NT2/D1 (cell line): ENCODE data around the gene NDC80.

Experiments
- DNase-seq: peaks from one replicate; pipeline ENCODE4 v3.0.0-alpha.2; 2011; ENCODE audit warnings: low read depth, low spot score
- H3K27me3 ChIP-seq: 2 replicates; pipeline ENCODE4 v1.6.0; 2011; ENCODE audit warnings: mild to moderate bottlenecking; ENCODE audit not compliant: insufficient read length, insufficient read depth
- H3K36me3 ChIP-seq: 2 replicates; pipeline ENCODE4 v1.6.1; 2011; ENCODE audit warnings: mild to moderate bottlenecking, low read length, mixed read lengths; ENCODE audit not compliant: insufficient read depth, insufficient read length
- H3K4me1 ChIP-seq: 2 replicates; pipeline ENCODE4 v1.5.1; 2011; ENCODE audit not compliant: insufficient read depth, insufficient read length
- H3K4me3 ChIP-seq: 2 replicates; pipeline ENCODE4 v1.5.1; 2011; ENCODE audit warnings: low read depth; ENCODE audit not compliant: insufficient read length
- H3K9ac ChIP-seq: 2 replicates; pipeline ENCODE4 v1.6.0; 2011; ENCODE audit warnings: low read depth; ENCODE audit not compliant: insufficient read length
- H3K9me3 ChIP-seq: 2 replicates; pipeline ENCODE4 v1.5.1; 2011; ENCODE audit warnings: mild to moderate bottlenecking, low read length; ENCODE audit not compliant: insufficient read depth
- SUZ12 ChIP-seq: IDR thresholded peaks from 2 replicates; pipeline ENCODE4 v1.6.1; 2011; ENCODE audit not compliant: insufficient read length, insufficient read depth; ENCODE audit errors: extremely low read depth
- YY1 ChIP-seq: IDR thresholded peaks from 2 replicates; pipeline ENCODE4 v1.6.1; 2011; ENCODE audit not compliant: insufficient read length, insufficient read depth
- ZNF274 ChIP-seq: IDR thresholded peaks from 2 replicates; pipeline ENCODE4 v1.6.1; 2011; ENCODE audit warnings: mild to moderate bottlenecking, low read depth, low read length

The NDC80 gene

DNA sequence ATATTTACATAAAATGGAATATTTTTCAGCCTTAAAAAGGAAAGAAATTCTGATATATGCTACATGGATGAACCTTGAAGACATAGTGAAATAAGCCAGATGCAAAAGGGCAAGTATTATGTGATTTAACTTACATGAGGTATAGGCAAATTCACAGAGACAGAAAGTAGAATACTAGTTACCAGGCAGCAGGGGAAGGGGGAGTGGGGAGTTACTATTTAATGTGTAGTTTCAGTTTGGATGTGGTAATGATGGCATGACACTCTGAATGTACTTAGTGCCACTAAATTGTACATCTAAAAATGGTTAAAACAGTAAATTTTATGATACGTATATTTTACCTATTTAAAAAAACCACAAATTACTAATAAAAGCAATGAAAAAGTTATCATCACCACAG lies 12.1 kb upstream of the NDC80 start:
- no peak for DNase-seq
- TF ChIP-seq YY1 (no peak), ZNF274 (no peak), SUZ12 (no peak)
- no peaks in the 10 kb centered on the region for H3K27me3 ChIP-seq
- no peak overlapping the region for H3K9ac ChIP-seq
- no peaks in the 10 kb centered on the region for H3K9me3 ChIP-seq
- no peaks in the 10 kb centered on the region for H3K4me1 ChIP-seq
- peaks cover 5% of the 10 kb centered on the region for H3K36me3 ChIP-seq
- no peak overlapping the region for H3K4me3 ChIP-seq

DNA sequence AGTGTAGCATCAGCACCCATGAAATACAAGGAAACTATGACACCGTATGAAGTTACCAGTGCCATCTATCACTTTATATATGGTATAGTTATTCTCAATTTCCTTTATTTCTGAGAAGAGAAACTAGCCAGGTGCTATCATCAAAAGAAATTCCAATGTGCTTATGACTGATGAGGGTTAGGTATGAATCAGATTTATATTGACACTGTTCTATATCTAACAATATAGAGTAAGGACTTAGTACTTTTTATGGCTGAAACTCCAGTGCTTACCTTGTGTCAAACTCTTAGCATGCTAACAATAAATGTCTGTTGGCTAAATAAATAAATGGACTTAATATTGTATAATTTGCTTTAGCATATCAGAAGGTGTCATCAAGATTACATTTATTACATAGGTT lies 7.0 kb upstream of the NDC80 start:
- no peak for TF ChIP-seq YY1
- TF ChIP-seq ZNF274: no peak
- no peak for TF ChIP-seq SUZ12
- peaks cover 19% of the 10 kb centered on the region for H3K36me3 ChIP-seq
- no peaks in the 10 kb centered on the region for H3K9me3 ChIP-seq
- no peak overlapping the region for H3K9ac ChIP-seq
- no peaks in the 10 kb centered on the region for H3K27me3 ChIP-seq
- H3K4me3 ChIP-seq: no peak overlapping the region
- DNase-seq: no peak
- H3K4me1 ChIP-seq: no peaks in the 10 kb centered on the region

DNA sequence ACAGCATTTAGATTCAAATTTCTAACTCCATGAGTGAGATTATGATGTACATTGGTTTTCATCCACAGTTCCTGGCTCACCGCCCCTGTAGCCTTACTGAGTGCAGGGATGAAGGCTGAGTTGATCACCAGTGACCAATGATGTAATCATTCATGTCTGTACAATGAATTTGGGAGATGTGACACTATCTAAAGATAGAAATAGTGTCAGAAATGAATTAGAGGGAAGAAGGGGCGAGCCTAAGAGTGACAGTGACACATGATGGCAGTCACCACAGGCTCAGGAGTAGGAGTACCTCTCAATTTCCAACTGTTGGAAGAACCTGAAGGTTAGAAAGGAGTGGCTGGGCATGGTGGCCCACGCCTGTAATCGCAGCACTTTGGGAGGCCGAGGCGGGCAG lies 3.2 kb upstream of the NDC80 start:
- no peak overlapping the region for H3K4me3 ChIP-seq

DNA sequence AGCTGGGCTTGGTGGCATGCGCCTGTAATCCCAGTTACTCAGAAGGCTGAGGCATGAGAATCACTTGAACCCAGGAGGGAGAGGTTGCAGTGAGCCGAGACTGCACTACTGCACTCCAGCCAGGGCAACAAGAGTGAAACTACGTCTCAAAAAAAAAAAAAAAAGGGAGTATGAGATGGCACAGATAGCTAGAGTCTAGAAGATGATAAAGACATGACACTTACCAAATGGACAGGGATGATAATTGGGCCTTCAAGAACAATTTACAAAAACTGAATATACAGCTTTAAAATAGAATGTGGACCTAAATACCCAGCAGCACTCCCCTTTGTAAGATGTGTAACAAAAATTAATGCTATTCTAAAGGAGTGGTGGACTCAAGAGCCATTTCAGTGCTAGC lies 2.8 kb upstream of the NDC80 start:
- Histone ChIP-seq H3K9ac (no peak overlapping the region), H3K4me3 (no peak overlapping the region), H3K27me3 (no peaks in the 10 kb centered on the region), H3K36me3 (peaks cover 14% of the 10 kb centered on the region), H3K4me1 (peaks cover 4% of the 10 kb centered on the region), H3K9me3 (no peaks in the 10 kb centered on the region)
- DNase-seq: no peak
- TF ChIP-seq YY1 (no peak), SUZ12 (no peak), ZNF274 (no peak)

More for the DNA sequence above, 3.2 kb upstream of the NDC80 start:
- DNase-seq: no peak
- H3K36me3 ChIP-seq: peaks cover 16% of the 10 kb centered on the region
- TF ChIP-seq SUZ12 (no peak), ZNF274 (no peak), YY1 (no peak)
- H3K9me3 ChIP-seq: no peaks in the 10 kb centered on the region
- H3K4me1 ChIP-seq: peaks cover 4% of the 10 kb centered on the region
- H3K27me3 ChIP-seq: no peaks in the 10 kb centered on the region
- no peak overlapping the region for H3K9ac ChIP-seq

DNA sequence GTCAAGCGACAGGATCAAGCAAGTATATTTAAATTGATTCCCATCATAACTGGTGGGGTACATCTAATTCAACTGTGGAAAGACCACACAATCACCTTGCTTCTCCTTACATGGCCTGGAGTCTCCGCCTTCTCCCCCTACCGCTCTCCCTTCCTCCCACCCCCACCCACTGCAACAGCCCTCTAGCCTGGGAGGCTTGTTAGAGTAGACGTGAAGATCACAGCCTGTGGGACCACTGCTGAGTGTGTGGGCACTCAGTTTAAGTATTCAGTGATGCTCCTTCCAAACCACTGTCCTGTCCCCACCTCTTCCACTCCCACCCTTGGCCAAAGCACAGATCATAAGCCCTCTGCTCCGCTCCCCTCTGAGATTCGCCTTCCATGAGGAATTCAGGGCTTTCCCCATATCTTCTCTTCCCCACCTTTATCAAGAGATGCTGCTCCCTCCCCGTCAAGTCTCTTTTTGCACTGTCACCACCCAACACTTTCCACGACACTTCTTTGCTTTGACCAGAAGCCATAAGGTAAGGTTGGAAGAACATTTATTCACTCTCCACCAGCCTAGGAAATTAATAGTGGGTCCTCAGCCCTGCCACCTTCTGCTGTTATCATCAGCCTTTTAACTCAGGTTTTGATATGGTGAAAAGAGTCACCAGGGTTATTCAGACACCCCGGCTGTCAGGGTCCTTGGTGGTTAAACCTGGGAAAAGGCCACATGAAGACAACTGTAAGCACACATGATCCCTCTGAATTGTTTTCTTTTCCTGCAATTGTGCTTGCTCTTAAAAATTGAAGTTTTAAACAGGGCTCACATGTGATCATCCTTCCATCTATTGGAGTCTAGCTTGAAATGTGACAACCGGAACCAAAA lies 1.8 kb upstream of the NDC80 start:
- Histone ChIP-seq H3K27me3 (no peaks in the 10 kb centered on the region), H3K4me3 (peak overlapping the region; percentile 82), H3K9me3 (no peaks in the 10 kb centered on the region), H3K9ac (no peak overlapping the region), H3K4me1 (peaks cover 4% of the 10 kb centered on the region), H3K36me3 (peaks cover 21% of the 10 kb centered on the region)
- TF ChIP-seq YY1: no peak
- TF ChIP-seq SUZ12: no peak
- TF ChIP-seq ZNF274: no peak
- DNase-seq: no peak

DNA sequence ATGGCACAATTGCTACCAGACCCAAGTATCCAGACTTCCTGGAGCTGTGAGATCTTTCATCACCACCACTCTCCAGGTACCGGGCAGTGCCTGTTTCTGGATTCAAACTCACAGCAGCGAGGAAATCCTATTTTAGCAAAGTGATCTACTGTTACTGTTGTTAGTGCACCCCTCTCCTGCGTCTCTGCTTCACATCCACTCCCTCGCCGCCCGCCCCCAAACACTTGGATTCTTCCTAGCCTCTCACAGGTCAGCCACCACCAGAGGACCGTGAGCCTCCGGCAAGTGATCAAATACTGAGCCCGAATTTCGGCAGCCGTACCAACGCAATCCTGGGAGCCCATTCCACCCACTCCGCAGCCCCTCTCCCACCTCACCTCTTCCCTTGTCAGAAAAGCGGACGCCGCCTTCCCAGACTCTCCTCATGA lies 571 bp upstream of the NDC80 start:
- Histone ChIP-seq H3K36me3 (peaks cover 32% of the 10 kb centered on the region), H3K4me3 (peak overlapping the region; percentile 82), H3K9me3 (no peaks in the 10 kb centered on the region), H3K27me3 (no peaks in the 10 kb centered on the region), H3K4me1 (peaks cover 4% of the 10 kb centered on the region), H3K9ac (peak overlapping the region; percentile 92)
- TF ChIP-seq YY1: no peak
- no peak for TF ChIP-seq SUZ12
- no peak for TF ChIP-seq ZNF274
- no peak for DNase-seq

DNA sequence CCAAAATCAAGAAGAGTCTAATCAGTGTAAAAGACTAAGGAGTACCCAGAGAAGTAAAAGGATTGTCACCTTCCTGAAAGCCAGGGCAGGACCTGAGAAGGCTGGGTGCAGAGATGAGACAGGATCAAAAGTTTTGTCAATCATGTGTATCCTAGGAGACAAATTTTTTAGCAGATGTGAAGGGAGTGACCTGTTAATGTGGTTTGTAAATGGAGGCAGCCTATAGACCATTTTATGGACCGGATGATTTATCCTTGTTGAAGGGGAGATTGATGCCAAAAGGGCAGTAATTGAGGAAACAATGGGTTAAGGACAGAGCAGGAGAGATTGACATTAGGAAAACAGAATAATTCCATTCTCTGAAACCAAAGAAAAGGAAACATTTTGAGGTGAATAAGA lies 813 bp downstream of the NDC80 start:
- TF ChIP-seq YY1 (no peak), SUZ12 (no peak), ZNF274 (no peak)
- Histone ChIP-seq H3K27me3 (no peaks in the 10 kb centered on the region), H3K9ac (peak overlapping the region; percentile 92), H3K9me3 (no peaks in the 10 kb centered on the region), H3K4me3 (peak overlapping the region; percentile 82), H3K36me3 (peaks cover 32% of the 10 kb centered on the region), H3K4me1 (peaks cover 4% of the 10 kb centered on the region)
- no peak for DNase-seq

DNA sequence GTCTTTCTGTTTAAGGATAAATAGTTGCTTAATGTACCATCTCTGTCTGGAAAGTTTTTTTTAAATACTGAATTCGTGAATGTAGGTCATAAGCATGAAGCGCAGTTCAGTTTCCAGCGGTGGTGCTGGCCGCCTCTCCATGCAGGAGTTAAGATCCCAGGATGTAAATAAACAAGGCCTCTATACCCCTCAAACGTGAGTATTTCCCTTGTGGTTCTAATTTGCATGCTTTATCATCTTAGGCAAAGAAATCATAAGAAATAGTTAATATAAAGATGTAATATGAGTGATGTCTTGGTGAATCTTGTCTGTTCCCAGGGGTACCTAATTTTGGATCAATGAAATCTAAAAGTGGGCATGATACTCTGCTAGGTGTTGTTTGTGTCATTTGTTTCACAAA lies 1.5 kb downstream of the NDC80 start:
- H3K36me3 ChIP-seq: peaks cover 36% of the 10 kb centered on the region
- peak overlapping the region; percentile 82 for H3K4me3 ChIP-seq
- no peak for DNase-seq
- TF ChIP-seq ZNF274: no peak
- TF ChIP-seq YY1: no peak
- TF ChIP-seq SUZ12: no peak
- H3K27me3 ChIP-seq: no peaks in the 10 kb centered on the region
- no peaks in the 10 kb centered on the region for H3K9me3 ChIP-seq
- H3K9ac ChIP-seq: peak overlapping the region; percentile 92
- H3K4me1 ChIP-seq: peaks cover 4% of the 10 kb centered on the region
